ENCODE data around the gene UBAP2. TPM values are rescaled to one million over a fixed set of nuclear protein-coding genes. Genes with fewer than 3 reads are reported as not detected.
A peak's percentile ranks its signal among the peaks of the same experiment; 100 is the strongest.

Gene UBAP2
- polyA plus RNA-seq, 1 of the 3 experiments (the other 2 are of a cell fraction): 15.8 TPM

- no peak for TF ChIP-seq PBX3 (IDR thresholded peaks at IDR 0.05)
- no peak for TF ChIP-seq CHD2 (IDR thresholded peaks at IDR 0.05; ENCODE audit: low read length, partially characterized antibody)
- no peak for TF ChIP-seq YY1 (IDR thresholded peaks at IDR 0.05; ENCODE audit: low read depth)
- no peak for TF ChIP-seq POLR2AphosphoS5 (IDR thresholded peaks at IDR 0.05; ENCODE audit: low read depth, low read length)
- no peak for TF ChIP-seq REST (IDR thresholded peaks at IDR 0.05; ENCODE audit: low read depth, low read length)
Observed at GRCh38 chr9:33950371-33950770, 98.3 kb downstream of the UBAP2 start (continued).

- peaks cover 30% of the 10 kb centered on the region for H3F3A ChIP-seq (replicated peaks; ENCODE audit: insufficient read depth)
- ChIA-PET CTCF (no interaction called here), POLR2A (no interaction called here)
- peak overlapping the region; percentile 42 for H3K4me2 ChIP-seq
- no peak overlapping the region for H2AFZ ChIP-seq (ENCODE audit: low read depth)
- H3K9me2 ChIP-seq: no peaks in the 10 kb centered on the region
- H3K27ac ChIP-seq (ENCODE audit: low read depth in 2 of 2, low read length in 1 of 2): peak overlapping the region; percentile 19 to 89; a peak in 3 of 4 replicates
- 44% methylated on average over 3 of the region's 3 CpGs for WGBS (ENCODE audit: low lambda C conversion rate)
- H3K9me3 ChIP-seq: no peaks in the 10 kb centered on the region
- H3K4me1 ChIP-seq (ENCODE audit: control insufficient read depth in 1 of 2, insufficient read depth in 2 of 2, low read depth in 1 of 2, low read length in 1 of 2): peaks cover 0 to 22% of the 10 kb centered on the region in 2 experiments; a peak in 2 of 4 replicates
- no peaks in the 10 kb centered on the region for H3K27me3 ChIP-seq (ENCODE audit: insufficient read depth)
- peaks cover 8% of the 10 kb centered on the region for H4K20me1 ChIP-seq (ENCODE audit: insufficient read depth)
- peaks cover 14 to 28% of the 10 kb centered on the region in 2 experiments for H3K36me3 ChIP-seq (replicated peaks in 1 of 2; ENCODE audit: control insufficient read depth in 1 of 2, insufficient read depth in 2 of 2, low read length in 1 of 2)
- no peak overlapping the region for H3K4me3 ChIP-seq (ENCODE audit: low read depth in 2 of 2, low read length in 1 of 2)
- peak overlapping the region; percentile 23; the same call in 1 of the 2 replicates for H3K9ac ChIP-seq
- H3K79me2 ChIP-seq (ENCODE audit: insufficient read depth): peaks cover 18% of the 10 kb centered on the region; the same call in 1 of the 2 replicates
- no peak for DNase-seq
- 0 out of 2 replicates have a peak, but pooled peaks have one; percentile 43 for TF ChIP-seq FOXM1 (IDR thresholded peaks at IDR 0.05; ENCODE audit: low read depth)
- peak; percentile 32; the same call in 1 of the 2 replicates for TF ChIP-seq ELF1 (IDR thresholded peaks at IDR 0.05)
- peak; percentile 92 for TF ChIP-seq JUND (IDR thresholded peaks at IDR 0.05)
- TF ChIP-seq USF1 (IDR thresholded peaks at IDR 0.05; ENCODE audit: borderline replicate concordance, low read depth): no peak
- peak; percentile 95 for TF ChIP-seq TEAD4 (IDR thresholded peaks at IDR 0.05; ENCODE audit: borderline replicate concordance, insufficient read depth)
- peak; percentile 60; the same call in 1 of the 2 replicates for TF ChIP-seq SIN3A (IDR thresholded peaks at IDR 0.05; ENCODE audit: borderline replicate concordance, low read depth, low read length)
- TF ChIP-seq MEF2A (IDR thresholded peaks at IDR 0.05; ENCODE audit: borderline replicate concordance, low read depth): peak; percentile 67; the same call in 1 of the 2 replicates
- TF ChIP-seq GABPA (IDR thresholded peaks at IDR 0.05; ENCODE audit: low read depth): peak; percentile 17; the same call in 1 of the 2 replicates
- no peak for TF ChIP-seq CTCF (IDR thresholded peaks at IDR 0.05)
- TF ChIP-seq CHD2 (IDR thresholded peaks at IDR 0.05; ENCODE audit: low read length, partially characterized antibody): no peak
- TF ChIP-seq FOSL2 (IDR thresholded peaks at IDR 0.05; ENCODE audit: borderline replicate concordance, low read depth): peak; percentile 91; the same call in 1 of the 2 replicates
- TF ChIP-seq NFIC (IDR thresholded peaks at IDR 0.05; ENCODE audit: borderline replicate concordance): peak; percentile 100
- peak; percentile 84; the same call in 1 of the 2 replicates for TF ChIP-seq POLR2AphosphoS5 (IDR thresholded peaks at IDR 0.05; ENCODE audit: low read depth, low read length)
- TF ChIP-seq REST (IDR thresholded peaks at IDR 0.05; ENCODE audit: low read depth, low read length): 0 out of 2 replicates have a peak, but pooled peaks have one; percentile 17
Observed at GRCh38 chr9:33946779-33947535, 101.7 kb downstream of the UBAP2 start.
